ENCODE measurements around the gene GANAB. TPM values are rescaled to one million over a fixed set of nuclear protein-coding genes. Genes with fewer than 3 reads are reported as not detected.

The GANAB gene
- total RNA-seq, 1 donor = 203 TPM

GRCh38 chr11:62612366-62613290 lies 33.8 kb downstream of the GANAB start, which contains the start of the genes EML3 and ROM1:
Gene EML3, minus strand, starts transcription at chr11:62612775. Its CDS starts 318 bp downstream, at chr11:62612457.
Gene ROM1, plus strand, starts transcription at chr11:62613257. Its CDS starts 25 bp downstream, at chr11:62613282.
- peak within 1 kb of the TSS; percentile 86 for H3K4me3 ChIP-seq (ENCODE audit: low read depth, low read length)
- DNase-seq (ENCODE audit: low read depth) = peak; percentile 87
- TF ChIP-seq, protein P1, sequence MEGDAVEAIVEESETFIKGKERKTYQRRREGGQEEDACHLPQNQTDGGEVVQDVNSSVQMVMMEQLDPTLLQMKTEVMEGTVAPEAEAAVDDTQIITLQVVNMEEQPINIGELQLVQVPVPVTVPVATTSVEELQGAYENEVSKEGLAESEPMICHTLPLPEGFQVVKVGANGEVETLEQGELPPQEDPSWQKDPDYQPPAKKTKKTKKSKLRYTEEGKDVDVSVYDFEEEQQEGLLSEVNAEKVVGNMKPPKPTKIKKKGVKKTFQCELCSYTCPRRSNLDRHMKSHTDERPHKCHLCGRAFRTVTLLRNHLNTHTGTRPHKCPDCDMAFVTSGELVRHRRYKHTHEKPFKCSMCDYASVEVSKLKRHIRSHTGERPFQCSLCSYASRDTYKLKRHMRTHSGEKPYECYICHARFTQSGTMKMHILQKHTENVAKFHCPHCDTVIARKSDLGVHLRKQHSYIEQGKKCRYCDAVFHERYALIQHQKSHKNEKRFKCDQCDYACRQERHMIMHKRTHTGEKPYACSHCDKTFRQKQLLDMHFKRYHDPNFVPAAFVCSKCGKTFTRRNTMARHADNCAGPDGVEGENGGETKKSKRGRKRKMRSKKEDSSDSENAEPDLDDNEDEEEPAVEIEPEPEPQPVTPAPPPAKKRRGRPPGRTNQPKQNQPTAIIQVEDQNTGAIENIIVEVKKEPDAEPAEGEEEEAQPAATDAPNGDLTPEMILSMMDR (IDR thresholded peaks at IDR 0.05; ENCODE audit: insufficient read depth, low read length) = peak; percentile 70

- peak; percentile 79 for DNase-seq (ENCODE audit: low read depth)
- H3K4me3 ChIP-seq (ENCODE audit: low read depth, low read length) = peak overlapping the region; percentile 86
- TF ChIP-seq, protein P1 (IDR thresholded peaks at IDR 0.05; ENCODE audit: insufficient read depth, low read length) = peak; percentile 4
Observed at GRCh38 chr11:62611705-62612365, 34.6 kb downstream of the GANAB start.

DNA sequence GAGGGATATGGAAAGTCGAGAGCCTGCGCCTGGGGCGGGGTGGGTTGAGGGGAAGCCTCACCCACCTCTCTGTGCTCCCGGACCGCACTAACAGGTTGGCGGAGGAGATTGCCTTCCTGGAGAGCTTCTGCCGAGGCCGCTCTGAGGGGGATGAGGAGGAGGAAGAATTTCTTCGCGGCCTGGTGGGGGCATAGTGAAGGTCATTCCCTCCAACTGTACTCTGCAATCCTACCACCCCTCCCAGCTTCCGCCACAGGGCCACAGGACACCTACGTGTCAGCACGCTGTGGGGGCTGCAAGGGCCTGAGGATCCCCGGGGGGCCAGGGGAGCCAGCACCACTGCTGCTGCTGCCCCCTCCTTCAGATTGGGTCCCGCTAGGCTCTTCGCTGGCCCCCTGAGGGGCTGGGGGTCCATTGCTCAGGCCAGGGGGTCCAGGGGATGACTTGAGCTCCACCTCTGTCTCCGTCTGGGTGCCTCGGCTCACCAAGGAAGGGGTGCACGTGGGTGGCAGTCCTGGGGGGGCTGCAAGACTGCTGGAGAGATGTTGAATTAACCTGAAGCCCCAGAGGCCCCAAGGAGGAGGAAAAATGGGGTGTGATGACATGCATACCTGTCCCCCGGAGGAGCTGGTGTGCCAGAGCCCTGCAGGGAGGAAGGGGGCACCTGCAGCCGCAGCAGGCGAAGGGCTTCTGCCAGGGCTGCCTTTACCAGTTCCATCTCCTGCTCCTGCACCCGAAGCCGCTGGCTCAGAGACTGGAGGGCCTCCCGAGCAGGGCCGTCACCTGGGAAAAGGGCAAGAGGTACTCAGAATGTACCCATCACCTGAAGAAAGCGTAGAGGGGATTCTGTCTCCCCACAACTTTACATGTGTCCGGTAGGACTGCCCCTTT lies 35.4 kb downstream of the GANAB start:
- TF ChIP-seq, protein P1 (IDR thresholded peaks at IDR 0.05; ENCODE audit: insufficient read depth, low read length) = no peak
- peak overlapping the region; percentile 86 for H3K4me3 ChIP-seq (ENCODE audit: low read depth, low read length)
- DNase-seq (ENCODE audit: low read depth) = no peak

GRCh38 chr11:62610403-62610802 lies 36.0 kb downstream of the GANAB start:
- DNase-seq (ENCODE audit: low read depth) = no peak
- TF ChIP-seq, protein P1 (IDR thresholded peaks at IDR 0.05; ENCODE audit: insufficient read depth, low read length) = no peak
- no peak overlapping the region for H3K4me3 ChIP-seq (ENCODE audit: low read depth, low read length)

- TF ChIP-seq, protein P1 (IDR thresholded peaks at IDR 0.05; ENCODE audit: insufficient read depth, low read length) = no peak
- H3K4me3 ChIP-seq (ENCODE audit: low read depth, low read length) = no peak overlapping the region
- no peak for DNase-seq (ENCODE audit: low read depth)
Observed at GRCh38 chr11:62608776-62609175, 37.6 kb downstream of the GANAB start.

GRCh38 chr11:62607714-62608113 lies 38.7 kb downstream of the GANAB start:
- DNase-seq (ENCODE audit: low read depth) = no peak
- no peak overlapping the region for H3K4me3 ChIP-seq (ENCODE audit: low read depth, low read length)
- TF ChIP-seq, protein P1 (IDR thresholded peaks at IDR 0.05; ENCODE audit: insufficient read depth, low read length) = no peak
